Ishikawa (cell line): ENCODE measurements around the gene FASN.

Experiments used
- CREB1 ChIP-seq: IDR thresholded peaks from 2 replicates; pipeline ENCODE4 v1.6.1; 2012; ENCODE audit warnings: low read depth
- EGR1 ChIP-seq: IDR thresholded peaks from 2 replicates; pipeline ENCODE4 v1.6.1; 2012
- EP300 ChIP-seq: IDR thresholded peaks from 2 replicates; pipeline ENCODE4 v1.6.1; 2012; ENCODE audit warnings: borderline replicate concordance
- FOXM1 ChIP-seq: IDR thresholded peaks from 2 replicates; pipeline ENCODE4 v1.6.1; 2012; ENCODE audit warnings: low read depth, borderline replicate concordance
- NFIC ChIP-seq: IDR thresholded peaks from 2 replicates; pipeline ENCODE4 v1.6.1; 2012
- RAD21 ChIP-seq: IDR thresholded peaks from 2 replicates; pipeline ENCODE4 v1.6.1; 2012; ENCODE audit warnings: low read depth
- REST ChIP-seq: IDR thresholded peaks from 2 replicates; pipeline ENCODE4 v1.6.1; 2012; ENCODE audit warnings: low read depth, mild to moderate bottlenecking
- TAF1 ChIP-seq: IDR thresholded peaks from 2 replicates; pipeline ENCODE4 v1.6.1; 2012; ENCODE audit warnings: low read depth, mild to moderate bottlenecking
- TCF12 ChIP-seq: IDR thresholded peaks from 2 replicates; pipeline ENCODE4 v1.6.1; 2012; ENCODE audit warnings: low read depth
- TEAD4 ChIP-seq: IDR thresholded peaks from 2 replicates; pipeline ENCODE4 v1.6.1; 2012
- USF1 ChIP-seq: IDR thresholded peaks from 2 replicates; pipeline ENCODE4 v1.6.1; 2012
- YY1 ChIP-seq: IDR thresholded peaks from 2 replicates; pipeline ENCODE4 v1.6.1; 2012; ENCODE audit warnings: low read depth
- ZBTB7A ChIP-seq: IDR thresholded peaks from 2 replicates; pipeline ENCODE4 v1.6.1; 2012; ENCODE audit warnings: low read depth
- TF ChIP-seq, protein P1 (sequence below): IDR thresholded peaks from 2 replicates; pipeline ENCODE4 v1.6.1; 2012

FASN gene

GRCh38 chr17:82087961-82088837, 9.8 kb downstream of the FASN start:
- no peak for TF ChIP-seq CREB1
- TF ChIP-seq TAF1: no peak
- no peak for TF ChIP-seq TCF12
- no peak for TF ChIP-seq TEAD4
- TF ChIP-seq ZBTB7A: no peak
- no peak for TF ChIP-seq REST
- no peak for TF ChIP-seq NFIC
- TF ChIP-seq RAD21: no peak
- no peak for TF ChIP-seq EGR1
- TF ChIP-seq, protein P1, sequence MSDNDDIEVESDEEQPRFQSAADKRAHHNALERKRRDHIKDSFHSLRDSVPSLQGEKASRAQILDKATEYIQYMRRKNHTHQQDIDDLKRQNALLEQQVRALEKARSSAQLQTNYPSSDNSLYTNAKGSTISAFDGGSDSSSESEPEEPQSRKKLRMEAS: no peak
- no peak for TF ChIP-seq USF1
- no peak for TF ChIP-seq YY1
- TF ChIP-seq EP300: no peak
- no peak for TF ChIP-seq FOXM1

GRCh38 chr17:82086941-82087906, 10.8 kb downstream of the FASN start:
- TF ChIP-seq EGR1 (no peak), TCF12 (no peak), USF1 (no peak), YY1 (no peak), ZBTB7A (no peak), RAD21 (no peak), TAF1 (no peak), EP300 (no peak), NFIC (no peak)

GRCh38 chr17:82085931-82086764, 11.9 kb downstream of the FASN start:
- TF ChIP-seq REST (no peak), NFIC (no peak), TEAD4 (no peak), ZBTB7A (no peak), TAF1 (no peak), USF1 (no peak), EP300 (no peak), RAD21 (no peak), TCF12 (no peak)
- TF ChIP-seq, protein P1: no peak

GRCh38 chr17:82085031-82085861, 12.8 kb downstream of the FASN start:
- TF ChIP-seq FOXM1 (no peak), ZBTB7A (0 out of 2 replicates have a peak, but pooled peaks have one; percentile 17)
